Endometrium (tissue), 2 donors: Measurements from ENCODE around the gene DHX40.
"Not testable (repeated sequence)": the region's sequence is repeated elsewhere in the genome, so short reads cannot be mapped to it uniquely, and the experiment has no call there.

Experiments used
- FAIRE-seq: peaks from 2 replicates; lab custom pipeline; 2012; peaks lifted over from hg19 to GRCh38; lab: Jason Lieb, UNC
- donor health status: control.
- donor health status: control.

DHX40 gene

GRCh38 chr17:59565171-59565958 lies at the start of gene DHX40:
Gene DHX40, plus strand, starts transcription at chr17:59565610. Its CDS starts 62 bp downstream, at chr17:59565672.
- no peak for FAIRE-seq

- FAIRE-seq: no peak
Measured at GRCh38 chr17:59516451-59516850, 49.0 kb upstream of the DHX40 start.

- no peak for FAIRE-seq
Measured at GRCh38 chr17:59519132-59519531, 46.3 kb upstream of the DHX40 start.

DNA sequence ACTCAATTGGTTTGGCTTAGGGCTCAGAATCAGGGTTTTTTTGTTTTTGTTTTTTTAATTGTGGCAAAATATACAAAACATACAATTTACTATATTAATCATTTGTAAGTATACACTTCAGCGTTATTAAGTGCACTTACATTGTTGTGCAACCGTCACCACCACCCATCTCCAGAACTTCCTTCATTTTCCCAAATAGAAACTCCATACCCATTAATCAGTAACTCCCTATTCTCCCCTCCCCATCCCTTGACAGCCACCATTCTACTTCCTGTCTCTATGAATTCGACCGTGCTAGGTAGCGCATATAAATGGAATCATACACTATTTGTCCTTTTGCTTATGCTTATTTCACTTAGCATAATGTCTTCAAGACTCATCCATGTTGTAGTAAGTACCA lies 45.2 kb upstream of the DHX40 start:
- FAIRE-seq: no peak

DNA sequence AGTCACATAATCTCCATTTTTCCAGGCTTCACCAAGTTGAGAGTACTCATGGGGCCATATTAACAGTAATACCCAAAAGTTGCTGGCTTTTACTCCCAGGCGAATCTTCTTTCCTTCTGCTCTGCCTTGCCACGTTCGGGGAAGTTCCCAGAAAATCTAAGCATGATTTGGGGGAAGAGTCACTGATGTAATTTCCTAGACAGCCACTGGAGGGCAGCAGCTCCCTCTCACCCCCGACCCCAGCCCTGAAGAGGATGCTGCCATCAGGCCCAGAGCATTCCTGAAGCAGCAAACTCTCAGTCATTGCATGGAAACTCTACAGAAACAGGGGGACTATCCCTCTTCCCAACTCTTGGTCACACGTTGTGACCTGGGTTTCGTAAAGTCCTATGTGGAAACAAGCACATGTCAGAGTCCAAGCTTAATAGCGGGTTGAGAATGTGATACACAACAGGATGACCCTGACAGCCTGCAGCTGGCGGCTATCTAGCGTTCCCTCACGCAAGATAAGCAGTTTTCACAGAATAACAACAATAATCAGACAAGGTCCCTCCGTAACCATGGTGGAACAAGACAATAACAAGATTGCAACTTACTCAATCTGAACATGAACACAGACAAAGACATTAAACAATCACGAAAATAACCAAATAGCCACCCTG lies 43.8 kb upstream of the DHX40 start:
- FAIRE-seq: no peak

GRCh38 chr17:59524930-59525329 lies 40.5 kb upstream of the DHX40 start:
- FAIRE-seq: not testable (repeated sequence)

DNA sequence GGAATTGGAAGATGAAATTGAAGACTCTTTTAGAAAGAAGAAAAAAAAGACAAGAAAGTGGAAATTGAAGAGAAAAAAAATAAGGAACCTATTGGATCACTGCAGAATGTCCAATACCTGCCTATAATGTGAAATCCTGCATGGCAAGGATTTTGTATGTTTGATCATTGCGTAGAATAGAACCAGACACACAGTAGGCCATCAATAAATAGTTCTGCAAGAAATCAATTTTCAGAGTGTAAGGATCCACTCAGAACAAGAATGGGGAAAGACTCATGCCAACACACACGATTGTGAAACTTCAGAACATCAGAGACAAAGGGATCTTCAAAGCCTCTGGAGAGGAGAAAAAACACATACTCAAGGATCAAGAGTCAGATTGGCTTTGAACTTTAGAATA lies 39.7 kb upstream of the DHX40 start:
- no peak for FAIRE-seq

DNA sequence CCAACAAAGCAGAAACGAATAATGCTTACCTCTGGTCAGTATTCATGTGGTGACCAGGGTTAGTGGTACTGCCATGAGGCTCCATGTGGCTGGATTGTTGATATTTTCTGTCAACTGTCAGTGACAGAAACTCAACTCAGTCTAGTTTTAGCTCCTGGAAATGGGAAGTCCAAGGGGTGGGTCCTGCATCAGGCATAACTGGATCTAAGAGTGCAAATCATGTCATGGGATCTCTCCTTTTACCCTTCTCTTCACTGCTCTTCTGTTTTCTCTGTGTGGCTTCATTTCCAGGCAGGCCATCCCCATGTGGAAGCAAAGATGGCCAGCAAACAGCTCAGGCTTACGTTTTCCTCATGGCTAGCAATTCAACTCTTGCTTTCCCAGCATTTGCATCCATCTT lies 39.0 kb upstream of the DHX40 start:
- FAIRE-seq: no peak

GRCh38 chr17:59527325-59527917 lies 38.0 kb upstream of the DHX40 start:
- FAIRE-seq: no peak

GRCh38 chr17:59527931-59528330 lies 37.5 kb upstream of the DHX40 start:
- no peak for FAIRE-seq

- FAIRE-seq: no peak
Measured at GRCh38 chr17:59530531-59530930, 34.9 kb upstream of the DHX40 start.

DNA sequence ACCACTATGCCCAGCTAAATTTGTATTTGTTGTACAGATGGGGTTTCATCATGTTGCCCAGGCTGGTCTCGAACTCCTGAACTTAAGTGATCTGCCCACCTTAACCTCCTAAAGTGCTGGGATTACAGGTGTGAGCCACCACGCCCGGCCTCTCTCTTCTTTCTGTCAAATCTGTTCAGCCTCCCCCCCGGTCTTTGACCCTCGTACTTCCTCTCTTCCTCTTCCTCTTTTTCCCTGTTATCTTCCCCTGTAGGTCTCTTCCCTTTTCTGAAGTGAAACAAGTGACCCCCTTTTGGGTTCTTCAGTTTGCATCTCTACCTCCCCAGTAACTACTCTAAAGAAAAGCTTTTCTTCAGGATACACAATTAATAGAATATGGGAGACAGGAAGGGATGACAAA lies 31.7 kb upstream of the DHX40 start:
- FAIRE-seq: no peak

DNA sequence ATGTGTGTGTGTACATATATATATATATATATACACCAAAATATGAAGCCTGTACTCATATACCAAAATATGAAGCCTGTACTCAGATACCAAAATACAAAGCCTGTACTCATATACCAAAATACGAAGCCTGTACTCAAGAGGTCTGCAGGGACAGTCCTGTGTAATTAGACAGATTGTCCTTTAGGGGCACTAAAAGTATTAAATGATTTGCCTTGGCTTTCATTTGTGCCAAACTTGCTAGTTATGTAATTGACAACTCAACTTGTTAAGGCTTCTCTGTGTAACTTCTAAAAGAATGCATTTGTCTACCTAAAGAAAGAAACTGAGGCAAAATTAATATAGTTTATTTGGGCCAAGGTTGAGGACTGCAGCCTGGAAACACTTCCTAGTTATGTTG lies 30.8 kb upstream of the DHX40 start:
- FAIRE-seq: no peak

- no peak for FAIRE-seq
Measured at GRCh38 chr17:59538195-59538909, 27.1 kb upstream of the DHX40 start.

DNA sequence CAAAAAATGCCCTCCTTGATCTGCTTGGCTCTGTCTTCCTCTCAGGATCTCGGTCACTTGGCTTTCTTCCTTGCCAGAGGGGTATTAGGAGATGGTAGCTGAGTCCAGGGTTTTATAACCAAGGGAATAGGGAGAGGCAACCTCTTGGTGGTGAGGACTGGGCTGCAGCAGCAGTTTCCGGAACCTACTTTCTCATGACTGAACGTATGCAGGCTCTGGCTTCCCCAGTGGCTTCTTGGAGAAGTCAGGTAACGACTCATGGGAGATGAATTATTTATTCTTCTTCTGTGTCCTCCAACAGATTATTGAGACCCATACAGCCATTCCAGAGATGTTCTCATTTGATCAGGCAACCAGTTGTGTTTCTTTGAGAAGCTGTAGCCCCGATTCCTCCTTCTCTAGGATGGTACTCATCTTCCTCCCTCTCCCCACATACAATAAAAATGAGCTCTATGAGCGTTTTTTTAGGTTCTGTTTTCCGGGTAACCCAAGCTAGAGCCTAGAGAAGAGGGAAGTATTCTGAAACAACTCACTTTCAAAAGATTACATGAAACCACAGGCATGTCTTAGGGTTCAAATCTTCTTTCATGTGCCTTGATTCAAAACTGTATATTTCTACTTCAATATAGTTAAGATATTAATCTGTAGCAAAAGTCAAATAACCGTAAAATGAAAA lies 22.3 kb upstream of the DHX40 start:
- FAIRE-seq: no peak

- no peak for FAIRE-seq
Measured at GRCh38 chr17:59545942-59546341, 19.5 kb upstream of the DHX40 start.

DNA sequence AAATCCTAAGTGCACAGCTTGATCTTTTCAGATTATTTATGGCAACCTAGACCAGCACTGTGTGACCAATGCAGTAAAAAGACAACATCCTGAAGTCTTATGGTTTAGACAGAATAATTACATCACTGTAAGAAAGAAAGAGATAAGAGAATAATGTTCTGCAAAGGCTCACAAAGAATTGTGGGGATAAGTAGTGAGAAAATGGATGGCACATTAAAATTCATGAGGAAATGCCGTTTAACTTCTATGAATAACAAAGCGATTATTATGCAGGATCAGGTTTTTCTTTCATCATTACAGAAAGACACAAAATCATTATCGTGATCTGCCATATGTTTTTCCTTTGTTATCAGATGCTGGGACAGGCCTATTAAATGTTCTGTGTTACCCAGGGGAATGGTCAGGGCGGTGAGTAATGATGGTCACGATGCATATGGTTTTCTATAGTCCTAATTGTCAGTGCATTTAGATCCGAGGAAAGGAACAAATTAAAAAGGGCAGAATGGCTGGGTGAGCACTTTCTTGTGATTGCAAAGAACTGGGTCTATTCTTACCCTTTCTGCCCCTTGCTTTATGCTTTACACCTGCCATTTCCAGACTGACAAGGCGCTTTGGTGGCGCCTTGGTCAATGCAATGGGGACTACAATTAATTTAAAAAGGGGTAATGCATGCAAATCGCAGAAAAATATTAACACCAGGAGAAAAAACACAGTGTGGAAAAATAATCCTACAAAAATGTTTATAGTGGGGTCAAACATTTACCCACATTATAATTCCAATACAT lies 18.1 kb upstream of the DHX40 start:
- no peak for FAIRE-seq

DNA sequence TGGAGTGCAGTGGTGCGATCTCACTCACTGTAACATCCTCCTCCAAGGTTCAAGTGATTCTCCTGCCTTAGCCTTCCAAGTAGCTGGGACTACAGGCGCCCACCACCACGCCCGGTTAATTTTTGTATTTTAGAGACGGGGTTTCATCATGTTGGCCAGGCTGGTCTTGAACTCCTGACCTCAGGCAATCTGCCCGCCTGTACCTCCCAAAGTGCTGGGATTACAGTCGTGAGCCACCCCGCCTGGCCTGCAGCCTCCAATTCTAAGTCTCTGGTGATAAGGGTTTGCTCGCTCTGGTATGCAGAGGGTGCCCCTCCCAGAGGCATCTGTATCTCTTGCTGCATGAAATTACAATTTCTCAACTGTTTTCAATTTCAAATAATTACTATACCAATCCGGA lies 16.4 kb upstream of the DHX40 start:
- not testable (repeated sequence) for FAIRE-seq

DNA sequence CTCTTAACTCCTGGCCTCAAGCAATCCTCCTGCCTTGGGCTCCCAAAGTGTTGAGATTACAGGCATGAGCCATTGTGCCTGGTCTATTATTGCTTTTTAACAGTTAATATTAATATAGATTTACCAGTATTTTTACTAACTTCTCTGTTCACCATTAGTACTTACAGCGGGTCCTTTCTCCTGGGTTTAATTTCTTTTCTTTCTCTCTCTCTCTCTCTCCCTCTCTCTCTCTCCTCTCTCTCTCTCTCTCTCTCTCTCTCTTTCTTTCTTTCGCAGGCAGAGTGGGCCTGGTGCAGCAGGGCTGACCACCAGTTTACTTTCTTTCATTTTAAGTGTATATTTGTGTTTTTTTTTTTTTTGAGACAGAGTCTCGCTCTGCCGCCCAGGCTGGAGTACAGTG lies 14.7 kb upstream of the DHX40 start:
- FAIRE-seq: no peak

- FAIRE-seq: no peak
Measured at GRCh38 chr17:59558039-59558438, 7.4 kb upstream of the DHX40 start.

GRCh38 chr17:59558953-59559352 lies 6.5 kb upstream of the DHX40 start:
- no peak for FAIRE-seq
